ENCODE results near the gene CYP19A1.
"Not testable (repeated sequence)": the region's sequence is repeated elsewhere in the genome, so short reads cannot be mapped to it uniquely, and the experiment has no call there.

GRCh38 chr15:51261113-51261512, 77.3 kb downstream of the CYP19A1 start:
- not testable (repeated sequence) for TF ChIP-seq POLR2A (IDR thresholded peaks at IDR 0.05; ENCODE audit: low read length); GATA1 (IDR thresholded peaks at IDR 0.05; ENCODE audit: low read depth, low read length)

Data from erythroblast (primary cell).